ENCODE results near the gene ZNF222.

DNA sequence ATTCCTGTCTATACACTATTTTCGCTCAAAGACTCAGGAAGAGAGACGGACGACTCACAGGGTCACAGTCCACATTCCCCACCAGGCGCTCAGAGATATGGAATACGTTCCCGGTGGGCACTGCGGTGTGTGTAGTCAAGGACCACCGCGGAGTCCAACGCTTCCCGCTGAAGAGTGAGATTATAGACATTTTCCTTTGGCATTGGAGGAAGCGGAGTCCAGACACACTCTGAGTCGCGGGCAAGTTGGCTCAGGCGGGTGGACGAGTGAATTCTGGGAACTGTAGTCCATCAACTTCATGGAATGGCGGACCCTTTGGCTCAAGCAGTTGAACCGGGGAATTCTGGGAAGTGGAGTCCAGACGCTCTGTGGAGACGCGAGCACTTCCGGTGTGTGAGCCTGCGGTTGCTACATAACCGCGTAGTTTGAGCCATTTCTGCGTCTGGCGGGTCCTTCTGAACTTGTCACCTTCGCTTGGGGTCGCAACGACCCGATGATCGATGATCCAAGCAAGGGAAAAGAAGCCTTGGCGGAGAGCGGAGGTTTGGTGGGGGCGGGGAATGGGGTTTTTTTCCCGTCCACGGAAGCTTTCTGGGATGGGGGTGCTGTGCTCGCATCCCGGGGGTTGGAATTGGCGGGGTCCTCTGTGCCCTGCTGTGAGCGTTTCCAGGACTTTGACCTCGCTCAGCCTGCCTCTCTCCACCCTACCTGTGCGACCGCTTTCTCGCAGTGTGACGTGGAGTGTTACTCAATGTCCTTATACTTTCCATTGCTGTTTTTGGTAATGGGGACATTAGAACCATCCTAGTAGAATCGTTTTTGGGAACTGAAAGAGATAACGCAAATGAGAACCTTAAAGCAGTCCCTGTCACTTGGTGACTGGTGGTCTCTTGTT is 22.4 kb upstream of the ZNF222 start, which contains the start of gene ZNF230:
- TF ChIP-seq, protein P1, sequence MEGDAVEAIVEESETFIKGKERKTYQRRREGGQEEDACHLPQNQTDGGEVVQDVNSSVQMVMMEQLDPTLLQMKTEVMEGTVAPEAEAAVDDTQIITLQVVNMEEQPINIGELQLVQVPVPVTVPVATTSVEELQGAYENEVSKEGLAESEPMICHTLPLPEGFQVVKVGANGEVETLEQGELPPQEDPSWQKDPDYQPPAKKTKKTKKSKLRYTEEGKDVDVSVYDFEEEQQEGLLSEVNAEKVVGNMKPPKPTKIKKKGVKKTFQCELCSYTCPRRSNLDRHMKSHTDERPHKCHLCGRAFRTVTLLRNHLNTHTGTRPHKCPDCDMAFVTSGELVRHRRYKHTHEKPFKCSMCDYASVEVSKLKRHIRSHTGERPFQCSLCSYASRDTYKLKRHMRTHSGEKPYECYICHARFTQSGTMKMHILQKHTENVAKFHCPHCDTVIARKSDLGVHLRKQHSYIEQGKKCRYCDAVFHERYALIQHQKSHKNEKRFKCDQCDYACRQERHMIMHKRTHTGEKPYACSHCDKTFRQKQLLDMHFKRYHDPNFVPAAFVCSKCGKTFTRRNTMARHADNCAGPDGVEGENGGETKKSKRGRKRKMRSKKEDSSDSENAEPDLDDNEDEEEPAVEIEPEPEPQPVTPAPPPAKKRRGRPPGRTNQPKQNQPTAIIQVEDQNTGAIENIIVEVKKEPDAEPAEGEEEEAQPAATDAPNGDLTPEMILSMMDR (IDR thresholded peaks at IDR 0.05): peak in 1 of 4 experiments; percentile 14
- peak in 1 of 2 donors; percentile 26 for TF ChIP-seq POLR2A (IDR thresholded peaks at IDR 0.05)
